GM19438 (cell line): ENCODE results near the gene BOC.

Experiments
- ATAC-seq: cut with Tn5 transposase; IDR thresholded peaks from one replicate; pipeline ENCODE4 v1.9.1; 2021; ENCODE audit warnings: low read depth; ENCODE audit not compliant: unreplicated experiment

The BOC gene

GRCh38 chr3:113285226-113285625, 73.9 kb downstream of the BOC start:
- ATAC-seq, result no peak

- no peak for ATAC-seq
Observed at GRCh38 chr3:113285741-113286140, 74.4 kb downstream of the BOC start.

GRCh38 chr3:113286524-113286923, 75.2 kb downstream of the BOC start:
- no peak for ATAC-seq

GRCh38 chr3:113287111-113287802, 75.9 kb downstream of the BOC start:
- no peak for ATAC-seq

GRCh38 chr3:113287803-113288648, 76.7 kb downstream of the BOC start:
- no peak for ATAC-seq

- ATAC-seq, result no peak
Observed at GRCh38 chr3:113288881-113289280, 77.5 kb downstream of the BOC start.

GRCh38 chr3:113291572-113291971, 80.2 kb downstream of the BOC start:
- no peak for ATAC-seq

- ATAC-seq, result no peak
Observed at GRCh38 chr3:113292933-113293332, 81.6 kb downstream of the BOC start.

GRCh38 chr3:113293348-113293747, 82.0 kb downstream of the BOC start:
- no peak for ATAC-seq

GRCh38 chr3:113295463-113295862, 84.1 kb downstream of the BOC start:
- ATAC-seq, result no peak

GRCh38 chr3:113297287-113297686, 85.9 kb downstream of the BOC start:
- no peak for ATAC-seq

GRCh38 chr3:113297841-113298240, 86.5 kb downstream of the BOC start:
- no peak for ATAC-seq

- no peak for ATAC-seq
Observed at GRCh38 chr3:113300596-113300995, 89.2 kb downstream of the BOC start.

GRCh38 chr3:113304102-113304501, 92.7 kb downstream of the BOC start:
- no peak for ATAC-seq

- no peak for ATAC-seq
Observed at GRCh38 chr3:113304856-113305540, 93.6 kb downstream of the BOC start.

- ATAC-seq, result no peak
Observed at GRCh38 chr3:113310960-113311359, 99.6 kb downstream of the BOC start.

GRCh38 chr3:113312416-113312815, 101.1 kb downstream of the BOC start:
- no peak for ATAC-seq

- ATAC-seq, result no peak
Observed at GRCh38 chr3:113314923-113315322, 103.6 kb downstream of the BOC start.

- ATAC-seq, result no peak
Observed at GRCh38 chr3:113329757-113330156, 118.4 kb downstream of the BOC start.

GRCh38 chr3:113330742-113331141, 119.4 kb downstream of the BOC start:
- no peak for ATAC-seq

- ATAC-seq, result no peak
Observed at GRCh38 chr3:113331187-113331586, 119.8 kb downstream of the BOC start.
